Activated CD4-positive, alpha-beta T cell treated with anti-CD3 and anti-CD28 coated beads, Interleukin-10, Interleukin-2, amounts not matched to agents 100 ng/mL and 50 ng/mL, durations not matched to agents 16 hours and 8 hours (primary cell): ENCODE results near the gene SYTL3.
"Not testable (repeated sequence)": the region's sequence is repeated elsewhere in the genome, so short reads cannot be mapped to it uniquely, and the experiment has no call there.

Experiments
- DNase-seq: peaks from one replicate; pipeline ENCODE4 v3.0.0-alpha.2; 2020

Gene SYTL3

GRCh38 chr6:158778005-158778527 lies 128.2 kb downstream of the SYTL3 start:
- DNase-seq, result no peak

- no peak for DNase-seq
Measured at GRCh38 chr6:158780246-158780884, 130.5 kb downstream of the SYTL3 start.

- DNase-seq, result no peak
Measured at GRCh38 chr6:158780988-158781691, 131.3 kb downstream of the SYTL3 start.

- DNase-seq, result no peak
Measured at GRCh38 chr6:158781692-158782373, 132.0 kb downstream of the SYTL3 start.

GRCh38 chr6:158782432-158783166 lies 132.7 kb downstream of the SYTL3 start:
- no peak for DNase-seq

GRCh38 chr6:158783167-158783450 lies 133.3 kb downstream of the SYTL3 start:
- DNase-seq, result no peak

- no peak for DNase-seq
Measured at GRCh38 chr6:158783851-158784250, 134.0 kb downstream of the SYTL3 start.

- DNase-seq, result no peak
Measured at GRCh38 chr6:158784505-158784904, 134.7 kb downstream of the SYTL3 start.

GRCh38 chr6:158785036-158785435 lies 135.2 kb downstream of the SYTL3 start:
- DNase-seq, result no peak

- no peak for DNase-seq
Measured at GRCh38 chr6:158786645-158787304, 136.9 kb downstream of the SYTL3 start.

GRCh38 chr6:158787395-158787794 lies 137.5 kb downstream of the SYTL3 start:
- no peak for DNase-seq

- peak; percentile 60 for DNase-seq
Measured at GRCh38 chr6:158789115-158789917, 139.5 kb downstream of the SYTL3 start.

GRCh38 chr6:158791274-158791855 lies 141.5 kb downstream of the SYTL3 start:
- DNase-seq, result no peak

GRCh38 chr6:158792505-158792904 lies 142.7 kb downstream of the SYTL3 start:
- not testable (repeated sequence) for DNase-seq

GRCh38 chr6:158793432-158793831 lies 143.6 kb downstream of the SYTL3 start:
- DNase-seq, result peak; percentile 66

- no peak for DNase-seq
Measured at GRCh38 chr6:158795516-158795915, 145.7 kb downstream of the SYTL3 start.

GRCh38 chr6:158796353-158796752 lies 146.5 kb downstream of the SYTL3 start:
- DNase-seq, result no peak

- no peak for DNase-seq
Measured at GRCh38 chr6:158797331-158798310, 147.8 kb downstream of the SYTL3 start.

- no peak for DNase-seq
Measured at GRCh38 chr6:158798311-158798710, 148.5 kb downstream of the SYTL3 start.
